GM19035 (cell line): ENCODE results near the gene A3GALT2.

Source experiments
- ATAC-seq: cut with Tn5 transposase; IDR thresholded peaks from one replicate; pipeline ENCODE4 v1.9.1; 2021; ENCODE audit not compliant: unreplicated experiment

A3GALT2 gene

GRCh38 chr1:33320619-33321165 is at the start of gene A3GALT2:
Gene A3GALT2, minus strand, starts transcription at chr1:33321098. Its CDS starts 0 bp downstream, at chr1:33321098.
- no peak for ATAC-seq

- ATAC-seq, result no peak
Observed at GRCh38 chr1:33370301-33370700, 49.4 kb upstream of the A3GALT2 start.

DNA sequence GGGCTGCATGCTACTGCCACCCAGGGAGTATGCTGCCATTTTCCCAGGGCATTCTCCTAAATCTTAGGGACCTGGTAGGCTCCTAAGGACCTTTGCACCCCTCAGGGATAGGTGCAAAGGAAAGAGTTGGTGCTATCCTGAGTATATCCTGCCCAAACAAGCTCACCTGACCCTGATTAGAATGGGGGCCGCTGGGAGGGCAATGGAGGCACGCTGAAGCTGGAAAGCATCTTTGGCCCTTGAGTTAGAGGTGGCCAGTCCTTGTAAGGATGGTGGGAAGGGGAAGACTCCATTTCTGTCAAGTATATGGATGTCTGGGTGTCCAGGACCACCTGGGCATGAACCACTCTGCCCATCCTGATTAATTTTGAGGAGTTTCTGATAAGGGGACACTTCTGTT is 48.9 kb upstream of the A3GALT2 start:
- ATAC-seq, result no peak

- ATAC-seq, result no peak
Observed at GRCh38 chr1:33369081-33369480, 48.2 kb upstream of the A3GALT2 start.

GRCh38 chr1:33368431-33368830 is 47.5 kb upstream of the A3GALT2 start:
- no peak for ATAC-seq

- no peak for ATAC-seq
Observed at GRCh38 chr1:33367485-33368405, 46.8 kb upstream of the A3GALT2 start.

DNA sequence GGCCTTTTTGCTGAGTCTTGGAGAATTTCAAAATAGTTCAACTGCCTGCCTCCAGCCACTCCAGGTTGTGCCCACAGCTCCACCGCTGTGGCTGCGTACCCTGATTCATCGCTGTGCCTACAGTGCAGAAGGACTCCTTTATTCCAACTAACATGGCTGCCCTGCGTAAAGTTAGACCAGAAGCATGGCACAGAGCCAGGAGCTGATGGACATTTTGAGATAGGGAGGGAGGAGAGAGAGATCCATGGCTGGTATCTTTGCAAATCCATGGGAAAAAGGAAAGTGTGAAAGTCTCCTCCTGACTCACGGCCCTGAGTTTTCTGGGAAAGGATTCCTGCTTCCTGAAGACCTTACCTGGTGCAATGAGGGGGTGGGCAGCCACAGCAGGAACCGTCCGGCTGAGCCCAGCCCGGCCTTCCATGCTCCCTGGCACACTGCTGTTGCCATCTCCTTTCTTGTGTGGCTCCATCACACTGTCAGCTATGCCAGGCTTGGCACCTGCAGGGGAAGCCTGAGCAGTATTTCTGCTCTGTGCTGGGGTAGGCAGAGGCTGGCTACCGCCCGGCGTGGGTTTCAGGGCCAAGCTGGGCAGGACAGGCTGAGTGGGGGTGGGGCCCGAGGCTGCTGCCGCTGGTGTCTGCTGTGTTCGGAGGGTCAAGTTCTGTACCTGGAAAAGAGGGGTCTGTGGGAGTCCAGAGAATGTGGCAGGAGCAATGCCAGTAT is 46.0 kb upstream of the A3GALT2 start:
- ATAC-seq, result no peak

DNA sequence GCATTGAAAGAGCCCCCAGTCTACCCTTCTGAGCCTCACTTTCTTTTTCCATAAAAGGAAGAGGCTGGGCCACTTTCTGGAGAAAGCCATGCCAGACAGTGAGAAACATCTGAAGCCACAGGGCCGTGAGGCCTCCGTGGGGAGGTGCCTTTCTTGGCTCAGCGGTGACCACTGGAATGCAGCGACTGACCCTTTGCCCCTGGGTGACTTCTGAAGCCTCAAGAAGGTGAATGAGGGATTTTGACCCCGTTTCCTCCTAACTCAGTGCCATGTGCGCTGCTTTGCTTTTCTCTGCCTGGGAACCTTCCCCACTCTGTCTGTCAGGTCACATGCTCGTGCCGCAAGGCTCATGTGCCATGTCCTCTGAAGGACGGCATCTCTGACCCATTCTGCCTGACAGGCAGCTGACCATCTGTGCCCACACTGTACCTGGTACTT is 44.7 kb upstream of the A3GALT2 start:
- no peak for ATAC-seq

DNA sequence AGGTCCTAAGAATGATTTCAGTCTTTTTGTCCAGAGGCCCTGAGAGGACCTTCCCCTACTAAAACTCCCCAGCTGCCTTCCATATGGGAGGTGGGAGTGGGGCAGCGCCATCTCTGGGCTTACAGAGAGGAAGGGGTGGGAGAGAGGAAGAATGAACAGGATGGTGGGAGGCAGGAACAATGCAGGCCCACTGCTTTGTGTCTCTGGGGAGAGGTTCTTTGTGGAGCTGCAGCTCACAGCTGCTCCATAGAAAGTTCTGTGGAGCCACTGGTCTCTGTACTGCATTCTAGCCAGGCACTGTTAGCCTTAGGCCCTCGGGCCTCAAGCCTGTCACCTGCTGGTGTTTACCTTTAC is 43.6 kb upstream of the A3GALT2 start:
- no peak for ATAC-seq

DNA sequence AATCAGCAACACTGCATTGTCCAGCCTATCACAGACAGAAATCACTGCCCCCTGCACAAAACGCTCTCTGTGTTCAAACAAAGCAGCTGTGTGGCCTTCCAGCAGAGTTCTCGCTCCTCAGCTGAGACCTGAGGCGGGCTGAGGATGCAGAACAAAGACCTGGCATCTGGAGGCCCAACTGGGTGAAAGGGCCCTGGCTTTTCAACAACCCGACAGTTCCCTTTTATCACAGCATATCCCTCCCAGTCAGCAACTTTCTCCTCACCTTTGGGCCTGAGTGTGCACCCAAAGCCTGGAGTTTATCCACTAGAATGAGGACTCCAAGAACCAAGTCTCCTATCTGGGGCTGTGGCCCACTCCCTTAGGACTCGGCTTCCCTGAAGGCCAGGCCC is 42.6 kb upstream of the A3GALT2 start:
- no peak for ATAC-seq

DNA sequence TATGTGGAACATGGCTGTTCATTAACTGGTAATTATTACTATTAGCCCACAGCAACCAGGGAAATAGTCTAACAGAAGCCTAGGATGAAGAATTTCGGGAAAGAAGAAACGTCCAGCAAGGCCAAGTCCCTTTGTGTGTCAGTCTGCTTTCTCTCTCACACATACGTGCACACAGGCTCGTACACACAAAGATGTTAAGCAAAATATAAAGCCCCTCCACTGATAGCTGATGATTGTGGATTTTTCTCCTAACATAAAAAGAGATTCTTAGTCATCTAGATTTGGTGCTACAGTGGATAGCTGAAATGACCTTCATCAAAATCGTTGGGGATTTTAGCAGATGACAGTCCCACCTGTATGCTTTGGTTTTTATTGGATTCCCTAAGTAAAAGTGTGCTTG is 42.1 kb upstream of the A3GALT2 start:
- no peak for ATAC-seq

GRCh38 chr1:33361532-33362235 is 40.8 kb upstream of the A3GALT2 start:
- ATAC-seq, result no peak

DNA sequence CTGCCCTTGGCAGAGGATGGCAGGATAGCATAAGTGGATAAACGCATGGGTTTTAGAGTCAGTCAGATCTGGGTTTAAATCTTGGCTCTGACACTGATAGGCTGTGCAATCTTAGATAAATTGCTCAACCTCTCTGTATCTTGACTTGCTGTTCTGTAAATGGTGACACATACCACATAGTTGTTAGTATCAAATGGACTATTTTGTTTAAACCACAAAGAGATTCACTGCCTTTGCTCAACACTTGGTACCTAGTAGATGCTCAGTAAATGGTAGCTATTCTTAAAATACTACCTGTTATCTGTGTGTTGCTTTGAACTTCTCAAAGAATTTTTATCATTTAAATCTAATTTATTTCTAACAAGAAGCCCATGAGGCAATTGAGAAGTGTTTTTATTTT is 39.5 kb upstream of the A3GALT2 start:
- no peak for ATAC-seq

- no peak for ATAC-seq
Observed at GRCh38 chr1:33359931-33360330, 39.0 kb upstream of the A3GALT2 start.

DNA sequence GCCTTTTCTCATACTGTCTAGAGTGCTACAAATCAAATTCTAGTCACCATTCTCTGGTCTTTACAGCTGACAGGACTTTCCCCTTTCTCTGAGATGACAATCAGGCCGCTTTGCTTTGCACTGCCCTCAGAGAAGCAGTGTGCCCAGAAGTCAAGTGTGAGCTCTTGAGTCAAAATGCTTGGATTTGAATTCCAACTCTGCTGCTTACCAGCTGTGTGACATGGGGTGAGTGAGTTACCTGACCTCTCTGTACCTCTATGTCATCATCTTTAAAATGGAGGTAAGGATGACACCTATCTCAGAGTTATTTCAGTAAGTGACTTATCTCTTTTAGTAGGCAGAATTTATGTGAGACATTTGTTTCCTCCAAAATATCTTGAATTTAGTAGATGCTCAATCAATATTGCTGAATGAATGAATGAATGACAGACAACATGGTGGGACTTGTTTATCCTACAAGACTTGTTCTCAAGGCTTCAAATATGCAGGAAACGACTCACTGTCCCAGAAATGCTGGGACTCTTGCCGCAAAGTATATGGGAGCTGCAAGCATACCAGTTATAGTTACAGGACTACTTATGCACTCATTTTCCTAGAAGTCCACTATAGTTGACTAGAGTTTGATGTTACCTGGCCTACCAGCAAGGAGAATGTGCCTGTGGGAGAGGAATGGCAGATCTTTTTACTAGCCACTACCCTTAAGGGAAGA is 38.1 kb upstream of the A3GALT2 start:
- ATAC-seq, result no peak

DNA sequence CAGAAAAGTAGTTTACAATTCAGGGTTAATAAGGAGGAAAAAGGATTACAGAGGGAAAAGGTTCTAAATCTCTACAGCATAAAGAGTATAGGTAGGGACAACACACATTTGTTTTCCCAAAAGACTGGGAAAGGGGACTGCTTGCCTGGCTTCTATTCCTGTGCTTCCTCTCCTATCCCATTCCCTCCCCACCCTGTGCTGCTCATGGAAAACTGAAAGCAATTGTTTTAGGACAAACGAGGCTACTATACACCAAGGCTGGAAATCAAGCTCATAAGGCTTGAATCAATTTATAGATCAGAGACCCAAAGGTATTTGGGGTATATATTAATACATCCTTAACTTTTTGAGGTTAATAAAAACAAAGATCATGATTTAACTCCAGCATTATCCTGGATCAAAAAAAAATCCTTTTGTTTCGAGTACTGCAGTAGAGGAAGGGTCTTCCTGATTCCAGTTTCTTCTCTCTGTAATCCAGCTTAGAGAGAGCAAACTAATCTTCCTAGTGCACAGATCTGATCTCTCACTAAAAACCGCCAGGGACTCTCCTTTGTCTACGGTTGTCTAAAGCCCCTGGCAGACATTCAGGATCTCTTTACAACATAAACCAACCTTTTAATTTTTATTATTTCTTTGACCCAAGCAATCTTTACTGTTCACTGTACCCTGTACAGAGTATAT is 37.4 kb upstream of the A3GALT2 start:
- ATAC-seq, result no peak

DNA sequence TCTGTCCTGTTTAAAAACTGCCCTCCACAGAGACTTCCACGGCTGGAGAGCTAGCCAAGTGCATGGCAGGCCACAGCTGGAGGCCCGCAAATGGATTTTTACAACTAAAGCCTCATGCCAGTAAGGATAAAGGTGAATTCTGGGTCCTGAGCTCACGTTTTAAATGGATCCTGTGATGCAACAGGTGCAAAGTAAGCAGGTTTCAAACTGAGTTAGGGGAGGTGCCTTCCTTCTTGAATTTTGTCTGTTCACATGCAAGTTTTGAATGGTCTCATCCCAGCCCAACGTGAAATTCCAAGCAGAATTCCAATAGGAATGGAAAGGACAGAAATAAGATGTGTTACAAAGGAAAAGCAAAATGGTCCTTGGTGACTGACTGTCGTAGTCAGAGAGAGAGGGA is 36.2 kb upstream of the A3GALT2 start:
- no peak for ATAC-seq

DNA sequence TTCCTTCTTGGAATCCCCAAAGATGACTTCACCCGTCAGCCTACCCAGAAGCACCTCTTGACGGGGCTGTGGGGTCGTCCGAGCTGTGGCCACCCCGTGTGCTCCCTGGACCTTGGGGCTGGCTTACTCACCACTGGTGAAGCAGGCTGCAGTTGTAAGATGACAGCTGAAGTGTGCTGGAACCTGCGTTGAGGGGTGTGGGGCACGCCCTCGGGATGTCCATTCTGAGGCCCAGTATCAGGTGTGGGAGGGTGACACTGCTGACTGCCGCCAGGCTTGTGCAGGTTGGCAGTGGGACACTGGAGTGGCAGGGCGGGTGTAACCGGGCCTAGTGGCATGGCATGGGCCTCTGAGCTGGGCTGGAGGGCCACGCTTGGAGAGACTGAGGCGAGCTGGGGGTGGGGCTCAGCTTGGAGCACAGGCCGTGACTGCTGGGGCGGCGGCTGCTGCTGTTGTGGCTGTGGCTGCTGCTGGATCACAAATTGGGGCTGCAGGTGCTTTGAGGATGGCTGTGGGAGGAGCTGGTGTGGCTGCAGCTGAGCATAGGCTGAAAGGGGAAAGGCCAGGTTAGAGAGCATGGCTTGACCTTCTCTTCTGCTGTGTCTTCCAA is 33.9 kb upstream of the A3GALT2 start:
- ATAC-seq, result no peak

GRCh38 chr1:33353531-33353930 is 32.6 kb upstream of the A3GALT2 start:
- ATAC-seq, result no peak

- no peak for ATAC-seq
Observed at GRCh38 chr1:33351281-33351660, 30.4 kb upstream of the A3GALT2 start.
